ENCODE data around the gene VNN1.

The VNN1 gene

GRCh38 chr6:132741281-132741680, 27.4 kb upstream of the VNN1 start:
- DNase-seq (ENCODE audit: low spot score), result no peak
- no peak for TF ChIP-seq CTCF (conservative IDR thresholded peaks at IDR 0.05; ENCODE audit: low read depth)
- CTCF ChIA-PET, result interaction anchor here (0.6 kb wide), 1 partner anchor 13 kb away, joined by 3 read pairs; no protein-coding TSS in a partner anchor
- H3K27ac ChIP-seq, result no peak overlapping the region
- POLR2A ChIA-PET (ENCODE audit: low non-redundant PET), result interaction anchor here (0.7 kb wide), 1 partner anchor 8 kb away, joined by 9 read pairs; no protein-coding TSS in a partner anchor

- ChIA-PET CTCF (no interaction called here), POLR2A (ENCODE audit: low non-redundant PET) (no interaction called here)
- TF ChIP-seq CTCF (conservative IDR thresholded peaks at IDR 0.05; ENCODE audit: low read depth), result no peak
- no peak overlapping the region for H3K27ac ChIP-seq
- no peak for DNase-seq (ENCODE audit: low spot score)
These were observed 22.4 kb upstream of the VNN1 start for GRCh38 chr6:132736239-132736638.

GRCh38 chr6:132734694-132735236, 20.9 kb upstream of the VNN1 start:
- ChIA-PET POLR2A (ENCODE audit: low non-redundant PET) (no interaction called here), CTCF (interaction anchor here (0.6 to 0.7 kb wide), 2 partner anchors 52 to 335 kb away, joined by 3 read pairs; no protein-coding TSS in a partner anchor)
- no peak for DNase-seq (ENCODE audit: low spot score)
- no peak overlapping the region for H3K27ac ChIP-seq
- TF ChIP-seq CTCF (conservative IDR thresholded peaks at IDR 0.05; ENCODE audit: low read depth), result no peak

GRCh38 chr6:132733814-132734213, 20.0 kb upstream of the VNN1 start:
- no peak for TF ChIP-seq CTCF (conservative IDR thresholded peaks at IDR 0.05; ENCODE audit: low read depth)
- ChIA-PET POLR2A (ENCODE audit: low non-redundant PET) (no interaction called here), CTCF (no interaction called here)
- DNase-seq (ENCODE audit: low spot score), result no peak
- H3K27ac ChIP-seq, result no peak overlapping the region

GRCh38 chr6:132733283-132733682, 19.4 kb upstream of the VNN1 start:
- CTCF ChIA-PET, result no interaction called here
- POLR2A ChIA-PET (ENCODE audit: low non-redundant PET), result no interaction called here

GRCh38 chr6:132731086-132731485, 17.2 kb upstream of the VNN1 start:
- H3K27ac ChIP-seq, result no peak overlapping the region
- TF ChIP-seq CTCF (conservative IDR thresholded peaks at IDR 0.05; ENCODE audit: low read depth), result no peak
- CTCF ChIA-PET, result interaction anchor here (0.6 kb wide), 1 partner anchor 15 kb away, joined by 4 read pairs; no protein-coding TSS in a partner anchor
- no peak for DNase-seq (ENCODE audit: low spot score)
- POLR2A ChIA-PET (ENCODE audit: low non-redundant PET), result no interaction called here

More at GRCh38 chr6:132733283-132733682, 19.4 kb upstream of the VNN1 start:
- TF ChIP-seq CTCF (conservative IDR thresholded peaks at IDR 0.05; ENCODE audit: low read depth), result no peak
- no peak overlapping the region for H3K27ac ChIP-seq
- DNase-seq (ENCODE audit: low spot score), result no peak

Measured in RWPE1 (cell line).